Measurements from ENCODE around the gene DHX58.

DHX58 gene

GRCh38 chr17:42133461-42134041 is 21.0 kb upstream of the DHX58 start (continued):
- TF ChIP-seq PRDM10 (tag by site-specific recombination; IDR thresholded peaks at IDR 0.05) (no peak), BCL6B (tag by site-specific recombination; IDR thresholded peaks at IDR 0.05) (no peak), ZBTB11 (tag by site-specific recombination; conservative IDR thresholded peaks at IDR 0.05; ENCODE audit: low read depth) (no peak), ZNF624 (tag by site-specific recombination; IDR thresholded peaks at IDR 0.05) (no peak), ZNF366 (tag by site-specific recombination; conservative IDR thresholded peaks at IDR 0.05) (peak; percentile 40; the same call in 1 of the 2 replicates), ZNF513 (tag by site-specific recombination; IDR thresholded peaks at IDR 0.05) (no peak)

GRCh38 chr17:42132941-42133340 is 20.4 kb upstream of the DHX58 start:
- H3K9me3 ChIP-seq (ENCODE audit: control insufficient read depth, insufficient read depth, low read depth, low read length), result no peaks in the 10 kb centered on the region
- no peak overlapping the region for H3K4me3 ChIP-seq (ENCODE audit: low read depth, low read length)
- H3K27ac ChIP-seq (ENCODE audit: extremely low read depth, low read depth, low read length), result peak overlapping the region; percentile 13; the same call in 1 of the 2 replicates
- ChIA-PET CTCF (interaction anchor here (0.6 to 2.7 kb wide), 7 partner anchors 12 to 395 kb away, joined by 3 to 9 read pairs (median 4); partner anchors contain the start of gene KAT2A), POLR2A (interaction anchor here (1.0 to 1.3 kb wide), 3 partner anchors 12 to 47 kb away, joined by 3 to 5 read pairs (median 5); partner anchors contain the start of genes KAT2A and RAB5C)
- peaks cover 18 to 69% of the 10 kb centered on the region in 2 experiments for H3K36me3 ChIP-seq (ENCODE audit: control insufficient read depth in 2 of 2, insufficient read depth in 1 of 2, low read length in 2 of 2)
- H3K4me1 ChIP-seq (ENCODE audit: control insufficient read depth, insufficient read depth, low read length), result peaks cover 28% of the 10 kb centered on the region
- no peak for TF ChIP-seq BCL6B (tag by site-specific recombination; IDR thresholded peaks at IDR 0.05)
- peak; percentile 76; the same call in 1 of the 2 replicates for TF ChIP-seq SCRT1 (tag by site-specific recombination; IDR thresholded peaks at IDR 0.05; ENCODE audit: borderline replicate concordance)
- 0 out of 2 replicates have a peak, but pooled peaks have one; percentile 18 for TF ChIP-seq ZEB2 (tag by site-specific recombination; IDR thresholded peaks at IDR 0.05)
- TF ChIP-seq ZNF521 (tag by site-specific recombination; IDR thresholded peaks at IDR 0.05), result no peak
- TF ChIP-seq ZNF24 (tag by site-specific recombination; IDR thresholded peaks at IDR 0.05), result no peak
- TF ChIP-seq ZNF623 (tag by site-specific recombination; IDR thresholded peaks at IDR 0.05), result no peak
- TF ChIP-seq ZBTB17 (tag by site-specific recombination; IDR thresholded peaks at IDR 0.05), result peak; percentile 78; the same call in 1 of the 2 replicates
- no peak for TF ChIP-seq TSHZ1 (tag by site-specific recombination; IDR thresholded peaks at IDR 0.05; ENCODE audit: borderline replicate concordance)
- peak; percentile 99 for TF ChIP-seq PRDM4 (tag by site-specific recombination; IDR thresholded peaks at IDR 0.05)
